MM.1S (cell line): ENCODE data around the gene EPS8L1.

Source experiments
- CTCF ChIP-seq: fragments of 300-600 bp; sonication (generic); IDR thresholded peaks from 2 replicates; pipeline ENCODE4 v1.5.1; 2016; ENCODE audit warnings: antibody characterized with exemption, low read length, mixed read lengths
- EZH2phosphoT487 ChIP-seq: fragments of 300-600 bp; sonication (generic); IDR thresholded peaks from 2 replicates; pipeline ENCODE4 v1.6.1; 2018; ENCODE audit warnings: antibody characterized with exemption, low read length

GRCh38 chr19:55050749-55051532 is 24.7 kb upstream of the EPS8L1 start:
- TF ChIP-seq CTCF (no peak), EZH2phosphoT487 (no peak)
